OCI-LY7 (cell line): Measurements from ENCODE around the gene NTN4. TPM values are rescaled to one million over a fixed set of nuclear protein-coding genes. Genes with fewer than 3 reads are reported as not detected.

Experiments used
- BruUV-seq: library from RNA; stranded (reverse); fragments of 400-500 nt; replicated peaks from 2 replicates; lab custom pipeline; 2021; lab: Mats Ljungman, UMichigan
- CTCF ChIA-PET: fragments of 300-600 bp; sonication (Branson Sonifier 250); formaldehyde crosslinking; loops from one replicate; lab custom pipeline; 2022; ENCODE audit warnings: antibody characterized with exemption; ENCODE audit not compliant: unreplicated experiment; lab: Charles Lee
- POLR2A ChIA-PET: fragments of 300-600 bp; sonication (Branson Sonifier 250); formaldehyde crosslinking; loops from one replicate; lab custom pipeline; 2022; ENCODE audit warnings: antibody characterized with exemption; lab: Charles Lee
- DNase-seq: peaks from one replicate; pipeline ENCODE4 v3.0.0-alpha.2; 2015; ENCODE audit warnings: low spot score
- H2AFZ ChIP-seq: fragments of 200-600 bp; sonication (generic), shearing (Covaris generic); 2 replicates; pipeline ENCODE4 v1.6.1; 2014; ENCODE audit warnings: mild to moderate bottlenecking, antibody characterized with exemption, low read length, moderate library complexity
- H3K27ac ChIP-seq: fragments of 200-600 bp; sonication (generic); 2 replicates; pipeline ENCODE4 v1.5.1; 2014; ENCODE audit warnings: mixed run types, low read depth, mild to moderate bottlenecking, moderate library complexity, low read length, inconsistent platforms; ENCODE audit not compliant: poor library complexity, severe bottlenecking
- H3K36me3 ChIP-seq: fragments of 200-600 bp; sonication (generic); 2 replicates; pipeline ENCODE4 v1.6.1; 2014; ENCODE audit warnings: mild to moderate bottlenecking, antibody characterized with exemption, low read length, moderate library complexity, mixed read lengths; ENCODE audit not compliant: insufficient read depth
- H3K4me1 ChIP-seq: fragments of 200-600 bp; sonication (generic); 2 replicates; pipeline ENCODE4 v1.5.1; 2014; ENCODE audit warnings: mild to moderate bottlenecking, low read length; ENCODE audit not compliant: insufficient read depth, poor library complexity, severe bottlenecking
- H3K4me2 ChIP-seq: fragments of 200-600 bp; sonication (generic); 2 replicates; pipeline ENCODE4 v1.6.1; 2014; ENCODE audit warnings: mild to moderate bottlenecking, low read length
- H3K4me3 ChIP-seq: fragments of 200-600 bp; sonication (generic); 2 replicates; pipeline ENCODE4 v1.5.1; 2014; ENCODE audit warnings: mild to moderate bottlenecking, low read depth, low read length; ENCODE audit not compliant: poor library complexity, severe bottlenecking
- H3K79me2 ChIP-seq: fragments of 200-600 bp; sonication (generic); 2 replicates; pipeline ENCODE4 v1.6.1; 2016; ENCODE audit warnings: low read depth, mild to moderate bottlenecking, low read length, moderate library complexity, mixed read lengths; ENCODE audit not compliant: insufficient read depth
- H3K9me2 ChIP-seq: fragments of 200-600 bp; sonication (generic); 2 replicates; pipeline ENCODE4 v1.6.1; 2016; ENCODE audit warnings: mild to moderate bottlenecking, low read length, mixed read lengths; ENCODE audit not compliant: insufficient read depth
- H3K9me3 ChIP-seq: fragments of 200-600 bp; sonication (generic); 2 replicates; pipeline ENCODE4 v1.6.1; 2014; ENCODE audit warnings: mild to moderate bottlenecking, mixed run types, low read length, mixed read lengths
- H4K20me1 ChIP-seq: fragments of 200-600 bp; sonication (generic); 2 replicates; pipeline ENCODE4 v1.6.1; 2014; ENCODE audit warnings: mild to moderate bottlenecking, antibody characterized with exemption, low read length, moderate library complexity, mixed read lengths; ENCODE audit not compliant: insufficient read depth
- CTCF ChIP-seq: fragments of 200-600 bp; sonication (generic); conservative IDR thresholded peaks from 2 replicates; pipeline ENCODE4 v1.5.1; 2014; ENCODE audit warnings: mild to moderate bottlenecking, antibody characterized with exemption, low read length, moderate library complexity, mixed read lengths
- EZH2phosphoT487 ChIP-seq: fragments of 200-600 bp; sonication (generic); IDR thresholded peaks from 2 replicates; pipeline ENCODE4 v1.6.1; 2018; ENCODE audit warnings: low read depth, borderline replicate concordance, mild to moderate bottlenecking, mixed run types, antibody characterized with exemption, low read length, moderate library complexity, mixed read lengths
- intact Hi-C: fragments of 100-400 bp; cut with micrococcal nuclease; formaldehyde crosslinking; loops from one replicate; pipeline ENCODE4 v1.10.0; 2022; ENCODE audit not compliant: unreplicated experiment
- total RNA-seq, 2 experiments: library from RNA; depleted of rRNA in 1 of 2; stranded (reverse); fragments of >200 nt in 1 of 2; shearing (Covaris generic) in 1 of 2; gene quantifications; 2 replicates each; pipeline ENCODE4 v1.2.3, GENCODE V29; 2014 to 2022

The NTN4 gene
- total RNA-seq, 2 experiments from 2014 or later = not detected

DNA sequence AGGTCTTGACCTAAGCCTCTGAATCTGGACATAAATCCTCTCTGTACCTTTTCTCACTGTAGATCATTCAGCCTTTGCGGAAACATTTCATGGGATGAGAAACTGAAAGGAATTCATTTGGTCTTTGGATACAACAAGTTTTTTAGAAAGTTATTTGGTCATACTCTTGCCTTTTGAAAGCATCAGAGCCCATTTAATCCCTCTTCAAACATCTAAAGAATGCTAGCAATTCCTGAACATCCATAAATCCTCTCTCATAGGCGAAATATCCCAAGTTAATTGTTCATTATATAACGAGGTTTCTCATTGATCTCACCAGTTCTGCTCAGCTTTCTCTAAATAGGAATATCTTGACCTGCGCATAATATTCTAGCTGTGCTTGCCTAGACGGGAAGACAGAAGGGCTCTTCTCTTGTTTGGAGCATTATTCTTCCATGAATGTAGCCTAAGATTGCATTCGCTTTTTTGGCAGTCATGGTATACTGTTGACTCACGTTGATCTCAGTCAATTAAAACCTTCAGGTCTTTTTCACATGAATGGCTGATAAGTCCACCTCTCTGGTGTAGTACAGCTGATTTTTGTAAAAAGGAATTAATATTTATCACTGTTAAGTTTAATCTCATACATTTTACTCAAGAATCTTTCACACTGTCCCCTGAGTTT lies 24.1 kb downstream of the NTN4 start:
- POLR2A ChIA-PET = interaction anchor here (0.6 kb wide), 1 partner anchor 85 kb away, joined by 3 read pairs; no protein-coding TSS in a partner anchor
- CTCF ChIA-PET = no interaction called here
- no peaks in the 10 kb centered on the region for H3K36me3 ChIP-seq

GRCh38 chr12:95764848-95765247 lies 25.7 kb downstream of the NTN4 start:
- POLR2A ChIA-PET = no interaction called here
- Histone ChIP-seq H3K4me3 (no peak overlapping the region), H3K4me1 (no peaks in the 10 kb centered on the region), H3K9me3 (no peaks in the 10 kb centered on the region), H3K36me3 (no peaks in the 10 kb centered on the region), H4K20me1 (no peaks in the 10 kb centered on the region), H3K27ac (no peak overlapping the region), H2AFZ (no peak overlapping the region), H3K4me2 (no peak overlapping the region), H3K9me2 (no peaks in the 10 kb centered on the region), H3K79me2 (no peaks in the 10 kb centered on the region)
- intact Hi-C loops = no loop called here
- TF ChIP-seq CTCF (no peak), EZH2phosphoT487 (no peak)
- no peak for DNase-seq
- CTCF ChIA-PET = no interaction called here
- BruUV-seq = no TSS peak

More for the DNA sequence above, 24.1 kb downstream of the NTN4 start:
- no peak for DNase-seq
- no peak for TF ChIP-seq CTCF
- no peak for TF ChIP-seq EZH2phosphoT487
- Histone ChIP-seq H2AFZ (no peak overlapping the region), H3K27ac (no peak overlapping the region), H4K20me1 (no peaks in the 10 kb centered on the region), H3K4me3 (no peak overlapping the region), H3K4me2 (no peak overlapping the region), H3K9me2 (no peaks in the 10 kb centered on the region), H3K79me2 (no peaks in the 10 kb centered on the region), H3K9me3 (no peaks in the 10 kb centered on the region), H3K4me1 (no peaks in the 10 kb centered on the region)
- BruUV-seq = no TSS peak
- intact Hi-C loops = no loop called here

DNA sequence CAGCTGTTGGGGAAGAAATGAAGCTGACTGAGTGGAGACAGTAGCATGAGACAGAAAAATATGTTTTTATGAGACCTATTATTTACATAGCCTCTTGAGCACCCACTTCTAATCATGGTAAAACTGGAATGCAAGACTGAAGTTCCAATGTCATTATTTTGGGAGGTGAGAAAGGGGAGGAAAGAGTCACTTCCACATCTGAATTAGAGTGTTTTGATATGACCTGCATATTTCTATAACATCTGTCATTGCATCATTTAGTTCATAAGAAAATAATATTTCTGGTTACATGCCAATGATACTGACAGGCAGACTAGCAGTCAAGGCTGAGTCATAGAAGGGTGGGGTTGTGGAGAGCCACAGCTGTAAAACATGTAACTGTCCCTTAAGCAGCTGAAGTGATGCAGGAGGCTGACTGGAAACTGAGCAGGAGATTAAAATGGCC lies 26.7 kb downstream of the NTN4 start:
- Histone ChIP-seq H3K4me1 (no peaks in the 10 kb centered on the region), H2AFZ (no peak overlapping the region), H3K4me3 (no peak overlapping the region), H3K9me3 (no peaks in the 10 kb centered on the region), H3K9me2 (no peaks in the 10 kb centered on the region), H3K36me3 (no peaks in the 10 kb centered on the region), H4K20me1 (no peaks in the 10 kb centered on the region), H3K79me2 (no peaks in the 10 kb centered on the region), H3K27ac (no peak overlapping the region), H3K4me2 (no peak overlapping the region)
- TF ChIP-seq CTCF (no peak), EZH2phosphoT487 (no peak)
- CTCF ChIA-PET = no interaction called here
- intact Hi-C loops = no loop called here
- no TSS peak for BruUV-seq
- no peak for DNase-seq
- POLR2A ChIA-PET = interaction anchor here (0.9 kb wide), 1 partner anchor 1808 kb away, joined by 4 read pairs; no protein-coding TSS in a partner anchor
